GM12801 (cell line): Measurements from ENCODE around the gene BTG1.

ENCODE experiments used
- CTCF ChIP-seq: IDR thresholded peaks from one replicate; pipeline ENCODE4 v1.5.1; 2011; ENCODE audit warnings: control low read depth; ENCODE audit not compliant: insufficient read length; ENCODE audit errors: extremely low read depth

The BTG1 gene

GRCh38 chr12:92186038-92186470 lies 40.4 kb upstream of the BTG1 start:
- no peak for TF ChIP-seq CTCF

- TF ChIP-seq CTCF, result no peak
Observed at GRCh38 chr12:92185052-92185451, 39.4 kb upstream of the BTG1 start.

- TF ChIP-seq CTCF, result no peak
Observed at GRCh38 chr12:92183575-92183974, 37.9 kb upstream of the BTG1 start.

- TF ChIP-seq CTCF, result no peak
Observed at GRCh38 chr12:92178340-92178739, 32.7 kb upstream of the BTG1 start.

GRCh38 chr12:92176646-92177045 lies 31.0 kb upstream of the BTG1 start:
- TF ChIP-seq CTCF, result no peak

GRCh38 chr12:92175961-92176360 lies 30.3 kb upstream of the BTG1 start:
- TF ChIP-seq CTCF, result no peak

GRCh38 chr12:92170050-92170449 lies 24.4 kb upstream of the BTG1 start:
- TF ChIP-seq CTCF, result no peak

GRCh38 chr12:92167075-92167474 lies 21.4 kb upstream of the BTG1 start:
- no peak for TF ChIP-seq CTCF
